NCI-H82 treated with DMSO at 0.1 percent for 48 hours (cell line): Measurements from ENCODE around the gene POLR2L.

ENCODE experiments used
- DNase-seq: peaks from one replicate; lab custom pipeline; 2025; ENCODE audit not compliant: unreplicated experiment; lab: John Stamatoyannopoulos, UW

POLR2L gene

DNA sequence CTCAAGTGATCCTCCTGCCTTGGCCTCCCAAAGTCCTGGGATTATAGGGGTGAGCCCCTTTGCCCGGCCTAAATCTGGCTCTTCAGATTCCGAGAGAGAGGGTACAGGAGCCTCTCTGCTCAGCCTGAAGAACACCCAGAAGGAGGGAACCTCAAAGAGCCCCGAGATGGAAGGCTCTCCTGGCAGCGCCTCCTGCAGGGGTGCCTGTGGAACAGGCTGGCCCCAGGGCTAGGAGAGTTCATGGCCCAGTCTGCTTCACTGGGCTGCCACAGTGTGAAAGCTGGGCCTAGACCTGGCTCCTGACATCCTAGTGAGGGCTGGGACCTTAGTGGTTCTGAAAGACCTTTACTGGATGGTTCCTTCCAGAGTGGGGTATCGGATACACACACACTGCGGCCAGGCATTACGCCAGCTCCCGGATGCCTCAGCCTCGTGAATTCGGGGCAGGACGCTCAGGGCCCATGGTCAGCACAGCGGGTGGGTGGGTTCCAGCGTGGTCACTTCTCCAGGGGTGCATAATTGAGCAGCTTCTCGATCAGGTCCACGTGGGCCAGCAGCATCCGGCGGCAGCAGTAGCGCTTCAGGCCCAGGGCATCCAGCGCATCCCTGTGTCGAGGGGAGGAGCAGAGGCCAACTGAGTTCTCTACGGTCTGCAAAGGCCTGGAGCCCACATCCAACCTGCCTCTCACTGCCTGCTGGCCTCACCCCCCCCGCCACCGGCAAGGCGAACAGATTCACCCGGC, 2.3 kb downstream of the POLR2L start:
- no peak for DNase-seq

GRCh38 chr11:839280-839623, 3.1 kb downstream of the POLR2L start:
- no peak for DNase-seq

DNA sequence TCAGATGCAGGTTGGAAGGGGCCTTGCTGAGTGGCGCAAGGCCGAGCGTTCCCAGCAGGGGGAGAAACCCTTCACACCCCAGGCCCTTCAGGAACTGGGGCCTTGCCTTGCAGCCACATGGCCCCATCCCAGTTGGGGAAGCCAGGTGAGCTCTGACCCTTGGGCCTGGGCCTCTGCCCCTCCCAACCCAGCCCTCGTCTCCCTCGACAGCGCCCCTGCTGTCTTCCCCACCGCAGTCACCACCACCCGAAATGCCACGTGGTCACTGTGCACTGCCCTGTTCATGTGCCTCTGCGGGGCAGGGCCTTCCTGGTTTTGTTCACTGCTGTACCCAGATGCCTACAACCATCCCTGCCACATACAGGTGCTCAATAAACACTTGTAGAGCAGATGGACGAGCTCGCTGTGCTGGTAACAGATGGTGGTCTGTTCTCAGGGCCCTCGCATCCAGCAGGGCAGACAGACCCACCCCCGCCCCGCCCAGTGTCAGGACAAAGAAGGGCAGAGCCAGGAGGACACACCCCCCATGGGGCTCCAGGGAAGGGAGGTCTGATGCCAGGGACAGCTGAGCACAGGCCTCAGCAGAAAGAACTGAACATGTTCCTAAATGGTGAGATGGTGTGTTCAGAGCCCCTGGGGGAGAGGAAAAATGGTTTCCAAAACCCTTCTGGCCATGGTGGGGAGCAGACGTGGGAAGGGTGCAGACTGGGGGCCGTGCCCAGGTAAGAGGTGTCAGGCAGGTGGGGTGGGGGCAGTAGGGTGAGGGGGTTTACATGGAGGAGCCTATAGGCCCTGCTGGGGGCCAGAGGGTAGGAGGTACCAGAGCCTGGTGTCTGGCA, 3.7 kb downstream of the POLR2L start:
- DNase-seq, result no peak

- no peak for DNase-seq
These were observed 4.4 kb downstream of the POLR2L start for GRCh38 chr11:837990-838307.

GRCh38 chr11:837189-837989, 4.9 kb downstream of the POLR2L start:
- DNase-seq, result no peak

- no peak for DNase-seq
These were observed 5.6 kb downstream of the POLR2L start for GRCh38 chr11:836700-837099.

- no peak for DNase-seq
These were observed 6.1 kb downstream of the POLR2L start for GRCh38 chr11:836274-836673.

DNA sequence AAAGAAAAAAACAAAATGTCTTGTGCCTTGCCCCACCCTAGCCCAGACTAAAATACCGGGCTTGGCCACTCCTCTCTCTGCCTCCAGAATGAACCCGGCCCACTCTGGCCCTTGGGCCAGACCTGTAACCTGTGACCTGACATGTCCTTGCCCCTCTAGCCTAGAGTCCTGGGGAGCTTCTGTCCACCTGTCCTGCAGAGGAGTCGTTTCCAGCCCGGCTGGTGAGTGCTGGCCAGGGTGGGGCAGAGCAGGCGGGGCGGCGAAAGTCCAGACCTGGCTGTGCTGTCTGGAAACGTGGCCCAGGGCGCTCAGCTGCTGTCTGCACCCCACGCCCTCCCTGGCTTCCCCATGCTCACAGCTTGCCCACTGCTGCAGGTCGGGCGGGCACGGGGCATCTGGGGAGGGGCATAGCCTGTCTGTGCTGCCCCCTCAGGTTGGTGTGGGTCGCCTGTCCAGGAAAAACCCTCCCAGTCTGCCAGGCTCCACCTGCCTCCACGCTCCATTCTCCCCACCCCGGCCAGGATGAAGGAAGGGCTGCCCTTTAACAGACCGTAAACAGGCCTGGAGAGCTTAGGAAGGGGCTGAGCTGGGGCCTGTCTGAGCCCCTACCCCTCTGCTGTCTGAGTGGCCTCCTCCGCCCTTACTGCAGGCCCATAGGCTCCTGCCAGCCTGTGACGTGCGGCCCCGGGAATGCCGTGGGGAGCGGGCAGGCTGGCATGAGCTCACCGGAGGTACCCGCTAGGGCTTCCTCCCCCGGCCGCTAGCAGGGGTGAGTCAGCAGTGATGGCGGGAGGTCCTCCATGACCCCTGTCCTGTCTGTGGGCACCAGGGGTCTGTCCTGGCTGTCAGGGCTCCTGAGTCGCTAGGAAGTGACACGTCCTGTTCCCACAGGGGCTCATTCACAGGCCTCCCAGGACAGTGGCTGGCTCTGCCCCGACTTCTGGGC, 7.7 kb downstream of the POLR2L start:
- no peak for DNase-seq

GRCh38 chr11:833849-834311, 8.4 kb downstream of the POLR2L start:
- DNase-seq, result no peak

- no peak for DNase-seq
These were observed 9.1 kb downstream of the POLR2L start for GRCh38 chr11:833114-833791.

DNA sequence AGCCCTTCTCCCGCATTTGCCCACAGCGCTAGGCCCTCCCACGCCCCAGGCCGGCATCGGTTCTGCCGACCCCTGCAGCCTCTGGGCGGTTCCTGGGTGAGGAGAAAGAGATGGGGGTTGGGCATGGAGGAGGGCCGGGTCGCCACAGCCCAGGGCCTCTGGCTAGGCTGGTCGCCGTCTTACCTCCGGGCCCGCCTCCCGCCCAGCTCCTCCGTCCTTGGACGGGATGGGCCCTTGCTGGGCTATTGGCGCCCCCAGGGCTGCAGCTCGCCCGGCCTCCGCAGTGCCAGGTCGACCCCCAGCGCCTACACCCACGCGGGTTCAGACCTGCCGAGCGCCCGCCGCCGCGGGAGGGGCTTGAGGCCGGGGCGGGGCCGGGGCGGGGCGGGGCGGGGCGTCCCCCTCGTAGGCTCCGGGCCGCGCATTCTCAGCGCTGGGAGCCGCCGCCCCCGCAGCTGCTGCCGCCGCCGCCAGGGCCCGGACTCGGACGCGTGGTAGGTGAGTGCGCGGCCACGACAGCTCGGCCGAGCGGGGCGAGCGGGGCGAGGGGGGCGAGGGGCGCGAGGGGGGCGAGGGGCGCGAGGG, 9.7 kb downstream of the POLR2L start, which contains the start of gene CD151:
Gene CD151 (plus strand): TSS at position 424 of the 585 bp plus-strand sequence. CDS start 3,118 bp downstream, outside the sequence.
- peak; percentile 21 for DNase-seq

DNA sequence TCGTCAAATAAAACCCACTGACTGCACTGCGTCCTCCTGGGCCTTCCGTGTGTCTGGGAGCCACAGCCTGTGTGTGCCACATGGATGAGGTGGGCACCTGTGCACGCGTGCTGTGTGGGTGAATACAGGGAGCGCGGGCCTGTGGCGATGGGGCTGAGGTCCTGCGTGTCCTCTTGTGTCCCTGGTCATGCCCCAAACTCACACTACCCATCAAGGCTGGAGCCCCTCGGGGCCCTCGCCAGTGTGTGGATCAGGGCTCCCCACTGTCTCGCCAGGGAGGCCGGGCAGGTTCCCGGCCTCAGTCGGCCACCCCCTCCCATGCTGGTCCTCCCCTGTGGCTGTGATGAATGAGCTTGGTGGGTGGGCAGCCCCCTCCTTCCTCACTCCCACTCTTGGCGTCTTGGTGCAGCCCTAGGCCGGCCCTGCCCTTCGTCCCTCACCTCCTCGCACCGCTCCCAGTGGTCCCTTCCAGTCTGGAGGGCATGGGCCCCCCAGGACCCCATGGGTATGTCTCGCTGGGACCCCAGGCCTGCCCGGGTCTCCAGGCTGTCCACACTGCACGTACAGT, 10.3 kb downstream of the POLR2L start:
- no peak for DNase-seq

DNA sequence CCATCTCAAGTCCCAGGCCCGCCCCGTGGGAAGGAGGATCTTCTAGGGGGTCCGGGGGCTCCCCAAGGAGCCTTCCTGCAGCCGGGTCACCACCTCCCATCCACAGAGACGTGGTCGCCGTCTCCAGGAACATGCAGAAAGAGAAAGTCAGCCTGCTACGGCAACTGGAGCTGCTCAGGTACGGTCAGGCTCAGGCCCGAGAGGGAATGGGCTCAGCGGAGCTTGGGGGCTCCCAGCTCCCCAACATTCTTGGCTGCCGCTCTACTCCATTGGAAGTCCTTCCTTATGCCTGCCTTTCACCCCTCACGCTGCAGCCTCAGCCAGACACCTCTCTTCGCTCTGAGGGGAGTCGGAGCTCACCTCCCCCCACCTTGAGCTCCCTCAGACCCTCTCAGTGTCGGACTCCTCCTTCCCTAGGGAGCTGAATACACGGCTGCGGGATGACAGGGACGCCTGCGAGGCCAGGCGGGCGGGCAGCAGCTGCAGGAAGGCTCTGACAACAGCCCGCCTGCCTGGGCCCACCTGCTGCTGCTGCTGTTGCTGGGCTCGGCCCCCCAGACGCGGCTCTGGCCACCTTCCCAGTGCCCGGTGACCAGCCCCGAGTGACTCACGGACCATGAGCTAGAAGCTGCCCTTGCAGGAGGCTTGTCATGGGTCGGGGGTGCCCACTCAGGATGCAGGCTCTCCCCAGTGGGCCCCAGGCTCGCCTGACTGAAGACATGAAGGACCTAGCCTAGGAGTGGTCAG, 11.0 kb downstream of the POLR2L start:
- no peak for DNase-seq

DNA sequence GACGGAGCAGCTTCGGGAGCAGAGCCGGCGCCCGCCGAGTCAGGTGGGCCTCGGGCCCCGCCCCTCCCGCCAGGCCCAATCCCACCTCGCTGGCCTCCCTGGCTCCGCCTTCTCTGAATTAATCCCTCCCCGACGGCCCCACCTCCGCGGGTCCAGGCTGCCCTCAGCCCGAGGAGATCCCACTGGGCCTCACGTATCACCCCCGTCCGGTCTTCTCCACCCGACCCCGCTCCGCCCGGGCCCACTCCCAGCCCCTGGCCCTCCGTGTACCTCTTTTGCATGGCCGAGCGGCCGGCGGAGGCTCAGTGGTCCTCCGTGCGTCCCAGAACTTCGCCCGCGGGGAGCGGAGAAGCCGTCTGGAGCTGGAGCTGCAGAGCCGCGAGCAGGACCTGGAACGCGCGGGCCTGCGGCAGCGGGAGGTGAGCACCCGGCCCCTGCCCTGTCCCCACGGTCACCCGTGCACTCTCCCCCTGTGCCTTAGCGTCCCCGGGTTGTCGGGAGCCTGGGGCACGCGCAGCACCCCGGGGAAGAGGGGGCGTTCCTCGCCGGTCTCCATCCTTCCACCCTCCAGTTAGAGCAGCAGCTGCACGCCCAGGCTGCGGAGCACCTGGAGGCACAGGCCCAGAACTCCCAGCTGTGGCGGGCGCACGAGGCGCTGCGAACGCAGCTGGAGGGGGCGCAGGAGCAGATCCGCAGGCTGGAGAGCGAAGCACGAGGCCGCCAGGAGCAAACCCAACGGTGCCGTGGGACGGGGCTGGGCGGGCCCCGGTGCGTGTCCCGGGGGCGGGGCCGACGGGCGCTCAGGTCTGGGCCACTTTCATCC, 11.8 kb downstream of the POLR2L start:
- peak; percentile 54 for DNase-seq

DNA sequence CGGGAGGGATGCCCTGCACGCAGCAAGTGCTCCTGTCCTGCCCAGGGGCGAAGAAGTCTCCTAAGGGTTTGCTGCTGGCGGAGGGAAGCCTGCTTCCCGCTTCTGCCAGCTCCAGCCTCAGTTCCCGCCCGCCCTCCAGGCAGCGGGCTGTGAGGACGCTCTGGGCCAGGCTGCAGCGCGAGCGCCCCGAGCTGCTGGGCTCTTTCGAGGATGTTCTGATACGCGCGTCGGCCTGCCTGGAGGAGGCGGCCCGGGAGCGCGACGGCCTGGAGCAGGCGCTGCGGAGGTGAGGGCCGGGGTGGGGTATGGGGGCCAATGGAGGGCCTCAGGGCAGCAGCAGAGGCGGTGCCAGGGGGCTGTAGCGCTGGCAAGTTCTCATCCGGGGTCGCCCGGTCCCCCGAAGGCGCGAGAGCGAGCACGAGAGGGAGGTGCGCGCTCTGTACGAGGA, 12.5 kb downstream of the POLR2L start:
- no peak for DNase-seq

GRCh38 chr11:829176-829846, 13.0 kb downstream of the POLR2L start:
- no peak for DNase-seq
